SK-N-SH (cell line): ENCODE data around the gene ZBTB7A. TPM values are rescaled to one million over a fixed set of nuclear protein-coding genes. Genes with fewer than 3 reads are reported as not detected.

Source experiments
- CTCF ChIA-PET: fragments of 300-600, 350-600 bp; formaldehyde crosslinking; extraction: SDS; loops from one replicate; lab custom pipeline; 2021; lab: Yijun Ruan, JAX
- POLR2A ChIA-PET: fragments of 350-600 bp; sonication (Branson Sonifier 250); formaldehyde crosslinking; extraction: SDS; loops from one replicate; lab custom pipeline; 2020; ENCODE audit warnings: antibody characterized with exemption, inconsistent platforms; lab: Yijun Ruan, JAX
- DNase-seq: peaks from one replicate; pipeline ENCODE4 v3.0.0; 2012
- H2AFZ ChIP-seq: fragments of 200-600 bp; sonication (generic); 2 replicates; pipeline ENCODE4 v1.8.1; 2016; ENCODE audit warnings: antibody characterized with exemption, mild to moderate bottlenecking, low read depth
- H3F3A ChIP-seq: fragments of 200-600 bp; sonication (generic); replicated peaks from 2 replicates; pipeline ENCODE3; 2016; ENCODE audit warnings: antibody characterized with exemption, mild to moderate bottlenecking; ENCODE audit not compliant: insufficient read depth
- H3K27ac ChIP-seq, 2 experiments: fragments of 200-500 bp in 1 of 2; fragments of 200-600 bp in 1 of 2; sonication (Bioruptor generic) in 1 of 2; sonication (generic), shearing (Covaris generic) in 1 of 2; 2 replicates each; pipeline versions ENCODE4 v1.5.1 to v1.6.1; 2014 to 2016; ENCODE audit warnings: low read depth in 2 of 2, inconsistent platforms in 1 of 2, low read length in 1 of 2, mild to moderate bottlenecking in 1 of 2, mixed read lengths in 1 of 2
- H3K27me3 ChIP-seq: fragments of 200-600 bp; sonication (generic), shearing (Covaris generic); 2 replicates; pipeline ENCODE4 v1.6.1; 2016; ENCODE audit warnings: mixed run types; ENCODE audit not compliant: insufficient read depth
- H3K36me3 ChIP-seq, 2 experiments: fragments of 200-500 bp in 1 of 2; fragments of 200-600 bp in 1 of 2; sonication (Bioruptor generic) in 1 of 2; sonication (generic) in 1 of 2; replicated peaks in 1 of 2; 2 replicates each; pipeline versions ENCODE3 to v1.5.1; 2014 to 2016; ENCODE audit warnings: low read length in 1 of 2, mild to moderate bottlenecking in 1 of 2; ENCODE audit not compliant: insufficient read depth in 2 of 2, control insufficient read depth in 1 of 2
- H3K4me1 ChIP-seq, 2 experiments: fragments of 200-500 bp in 1 of 2; fragments of 200-600 bp in 1 of 2; sonication (Bioruptor generic) in 1 of 2; sonication (generic), shearing (Covaris generic) in 1 of 2; 2 replicates each; pipeline versions ENCODE4 v1.5.1 to v1.6.1; 2014 to 2016; ENCODE audit warnings: low read depth in 1 of 2, low read length in 1 of 2, mixed run types in 1 of 2; ENCODE audit not compliant: insufficient read depth in 2 of 2, control insufficient read depth in 1 of 2
- H3K4me2 ChIP-seq: fragments of 200-600 bp; sonication (generic), shearing (Covaris generic); 2 replicates; pipeline ENCODE4 v1.6.1; 2017; ENCODE audit warnings: mixed run types
- H3K4me3 ChIP-seq, 2 experiments: fragments of 200-500 bp in 1 of 2; fragments of 200-600 bp in 1 of 2; sonication (Bioruptor generic) in 1 of 2; sonication (generic), shearing (Covaris generic) in 1 of 2; 2 replicates each; pipeline versions ENCODE4 v1.5.1 to v1.8.1; 2014 to 2016; ENCODE audit warnings: low read depth in 2 of 2, inconsistent platforms in 1 of 2, low read length in 1 of 2, mild to moderate bottlenecking in 1 of 2, mixed read lengths in 1 of 2, moderate library complexity in 1 of 2
- H3K79me2 ChIP-seq: fragments of 200-600 bp; sonication (generic); 2 replicates; pipeline ENCODE4 v1.8.1; 2017; ENCODE audit warnings: mild to moderate bottlenecking; ENCODE audit not compliant: insufficient read depth
- H3K9ac ChIP-seq: fragments of 200-600 bp; sonication (generic); 2 replicates; pipeline ENCODE4 v1.6.1; 2017; ENCODE audit warnings: mixed run types
- H3K9me2 ChIP-seq: fragments of 200-600 bp; sonication (generic); 2 replicates; pipeline ENCODE4 v1.6.1; 2017; ENCODE audit warnings: mixed run types
- H3K9me3 ChIP-seq: fragments of 200-600 bp; sonication (generic); 2 replicates; pipeline ENCODE4 v1.6.1; 2017; ENCODE audit warnings: mixed run types, mild to moderate bottlenecking, moderate library complexity
- H4K20me1 ChIP-seq: fragments of 200-600 bp; sonication (generic); 2 replicates; pipeline ENCODE4 v1.6.1; 2017; ENCODE audit warnings: mild to moderate bottlenecking, mixed run types; ENCODE audit not compliant: insufficient read depth
- CHD2 ChIP-seq: fragments of 150-350 bp; IDR thresholded peaks from 2 replicates; pipeline ENCODE4 v1.6.1; 2018; ENCODE audit warnings: low read length; ENCODE audit not compliant: partially characterized antibody
- ELF1 ChIP-seq: IDR thresholded peaks from 2 replicates; pipeline ENCODE4 v1.4.0; 2012
- FOXM1 ChIP-seq: IDR thresholded peaks from 2 replicates; pipeline ENCODE4 v1.4.0; 2012; ENCODE audit warnings: low read depth, mild to moderate bottlenecking
- GATA2 ChIP-seq: sonication (generic); formaldehyde crosslinking; IDR thresholded peaks from 2 replicates; pipeline ENCODE4 v1.5.0; 2020; ENCODE audit warnings: mild to moderate bottlenecking, missing genetic modification reagents
- MEF2A ChIP-seq: IDR thresholded peaks from 2 replicates; pipeline ENCODE4 v1.4.0; 2012; ENCODE audit warnings: low read depth, borderline replicate concordance
- NRF1 ChIP-seq: IDR thresholded peaks from 2 replicates; pipeline ENCODE4 v1.6.1; 2012; ENCODE audit warnings: low read depth, mild to moderate bottlenecking, low read length
- RXRA ChIP-seq: IDR thresholded peaks from 2 replicates; pipeline ENCODE4 v1.4.0; 2012; ENCODE audit warnings: low read depth, mild to moderate bottlenecking, borderline replicate concordance
- SIN3A ChIP-seq: IDR thresholded peaks from 2 replicates; pipeline ENCODE4 v1.6.1; 2012; ENCODE audit warnings: low read depth, mild to moderate bottlenecking, low read length, moderate library complexity, borderline replicate concordance
- SMC3 ChIP-seq: IDR thresholded peaks from 2 replicates; pipeline ENCODE4 v1.6.1; 2012; ENCODE audit warnings: low read depth, low read length, improper control_type of control experiment
- TEAD4 ChIP-seq: IDR thresholded peaks from 2 replicates; pipeline ENCODE4 v1.4.0; 2012; ENCODE audit warnings: mild to moderate bottlenecking, borderline replicate concordance; ENCODE audit not compliant: insufficient read depth
- YY1 ChIP-seq: IDR thresholded peaks from 2 replicates; pipeline ENCODE4 v1.4.0; 2012; ENCODE audit warnings: low read depth, mild to moderate bottlenecking
- WGBS: methylation state at CpG from one replicate; pipeline ENCODE4 v1.1.6; 2017; ENCODE audit warnings: low lambda C conversion rate; 5-methylcytosine and 5-hydroxymethylcytosine counted together
- polyA plus RNA-seq, 3 experiments: library from polyadenylated mRNA; depleted of rRNA; stranded (reverse); fragments of >200 nt; gene quantifications; 2 replicates each; pipeline ENCODE4 v1.2.3, GENCODE V29; 2012
- TF ChIP-seq, protein P1 (sequence below): IDR thresholded peaks from 2 replicates; pipeline ENCODE4 v1.4.0; 2012; ENCODE audit warnings: low read depth, borderline replicate concordance
- TF ChIP-seq, protein P2 (sequence below): IDR thresholded peaks from 2 replicates; pipeline ENCODE4 v1.6.1; 2012; ENCODE audit warnings: mild to moderate bottlenecking, low read depth, low read length, moderate library complexity
- TF ChIP-seq, protein P3 (sequence below): fragments of 150-350 bp; IDR thresholded peaks from 2 replicates; pipeline ENCODE4 v1.6.1; 2017; ENCODE audit warnings: antibody characterized with exemption, low read length, low read depth, borderline replicate concordance
- TF ChIP-seq, protein P4 (sequence below): fragments of 200-600 bp; sonication (generic); IDR thresholded peaks from 2 replicates; pipeline ENCODE4 v1.6.1; 2017; ENCODE audit warnings: antibody characterized with exemption, mild to moderate bottlenecking, moderate library complexity
- TF ChIP-seq, protein P5 (sequence below): IDR thresholded peaks from 2 replicates; pipeline ENCODE4 v1.4.0; 2012; ENCODE audit warnings: low read depth

ZBTB7A gene
- polyA plus RNA-seq, 1 of the 3 experiments (the other 2 are of a cell fraction) = 7.4 TPM

DNA sequence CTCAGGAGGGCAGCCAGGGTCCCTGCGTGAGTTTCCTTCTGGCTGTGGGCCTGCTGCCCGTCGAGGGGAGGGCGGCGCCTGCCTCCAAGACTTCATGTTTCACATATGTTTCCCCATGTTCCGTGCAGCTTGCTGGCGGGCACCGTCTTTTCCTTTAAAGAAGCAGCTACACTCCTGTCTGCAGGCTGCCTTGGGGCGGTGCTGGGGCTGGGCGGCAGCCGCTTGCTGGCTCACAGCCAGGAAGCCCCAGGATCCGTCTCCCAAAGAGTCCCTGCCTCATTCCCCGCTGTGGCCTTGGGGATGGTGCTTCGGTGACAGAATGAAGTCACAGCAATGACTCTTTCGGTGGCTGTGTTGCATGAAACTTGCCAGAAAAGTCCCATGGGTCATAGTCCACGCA is 34.3 kb downstream of the ZBTB7A start:
- Histone ChIP-seq H3F3A (no peaks in the 10 kb centered on the region), H4K20me1 (no peaks in the 10 kb centered on the region), H3K9me3 (no peaks in the 10 kb centered on the region), H3K79me2 (no peaks in the 10 kb centered on the region), H3K36me3 (peaks cover 5 to 32% of the 10 kb centered on the region in 2 experiments), H3K4me3 (no peak overlapping the region), H3K4me2 (no peak overlapping the region), H3K9ac (no peak overlapping the region), H3K27me3 (no peaks in the 10 kb centered on the region), H2AFZ (no peak overlapping the region), H3K27ac (no peak overlapping the region), H3K4me1 (no peaks in the 10 kb centered on the region), H3K9me2 (no peaks in the 10 kb centered on the region)
- no peak for TF ChIP-seq MEF2A
- TF ChIP-seq, protein P1, sequence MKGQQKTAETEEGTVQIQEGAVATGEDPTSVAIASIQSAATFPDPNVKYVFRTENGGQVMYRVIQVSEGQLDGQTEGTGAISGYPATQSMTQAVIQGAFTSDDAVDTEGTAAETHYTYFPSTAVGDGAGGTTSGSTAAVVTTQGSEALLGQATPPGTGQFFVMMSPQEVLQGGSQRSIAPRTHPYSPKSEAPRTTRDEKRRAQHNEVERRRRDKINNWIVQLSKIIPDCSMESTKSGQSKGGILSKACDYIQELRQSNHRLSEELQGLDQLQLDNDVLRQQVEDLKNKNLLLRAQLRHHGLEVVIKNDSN = no peak
- no peak for TF ChIP-seq SIN3A
- TF ChIP-seq NRF1 = no peak
- TF ChIP-seq, protein P2, sequence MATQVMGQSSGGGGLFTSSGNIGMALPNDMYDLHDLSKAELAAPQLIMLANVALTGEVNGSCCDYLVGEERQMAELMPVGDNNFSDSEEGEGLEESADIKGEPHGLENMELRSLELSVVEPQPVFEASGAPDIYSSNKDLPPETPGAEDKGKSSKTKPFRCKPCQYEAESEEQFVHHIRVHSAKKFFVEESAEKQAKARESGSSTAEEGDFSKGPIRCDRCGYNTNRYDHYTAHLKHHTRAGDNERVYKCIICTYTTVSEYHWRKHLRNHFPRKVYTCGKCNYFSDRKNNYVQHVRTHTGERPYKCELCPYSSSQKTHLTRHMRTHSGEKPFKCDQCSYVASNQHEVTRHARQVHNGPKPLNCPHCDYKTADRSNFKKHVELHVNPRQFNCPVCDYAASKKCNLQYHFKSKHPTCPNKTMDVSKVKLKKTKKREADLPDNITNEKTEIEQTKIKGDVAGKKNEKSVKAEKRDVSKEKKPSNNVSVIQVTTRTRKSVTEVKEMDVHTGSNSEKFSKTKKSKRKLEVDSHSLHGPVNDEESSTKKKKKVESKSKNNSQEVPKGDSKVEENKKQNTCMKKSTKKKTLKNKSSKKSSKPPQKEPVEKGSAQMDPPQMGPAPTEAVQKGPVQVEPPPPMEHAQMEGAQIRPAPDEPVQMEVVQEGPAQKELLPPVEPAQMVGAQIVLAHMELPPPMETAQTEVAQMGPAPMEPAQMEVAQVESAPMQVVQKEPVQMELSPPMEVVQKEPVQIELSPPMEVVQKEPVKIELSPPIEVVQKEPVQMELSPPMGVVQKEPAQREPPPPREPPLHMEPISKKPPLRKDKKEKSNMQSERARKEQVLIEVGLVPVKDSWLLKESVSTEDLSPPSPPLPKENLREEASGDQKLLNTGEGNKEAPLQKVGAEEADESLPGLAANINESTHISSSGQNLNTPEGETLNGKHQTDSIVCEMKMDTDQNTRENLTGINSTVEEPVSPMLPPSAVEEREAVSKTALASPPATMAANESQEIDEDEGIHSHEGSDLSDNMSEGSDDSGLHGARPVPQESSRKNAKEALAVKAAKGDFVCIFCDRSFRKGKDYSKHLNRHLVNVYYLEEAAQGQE = no peak
- no peak for TF ChIP-seq RXRA
- TF ChIP-seq, protein P3, sequence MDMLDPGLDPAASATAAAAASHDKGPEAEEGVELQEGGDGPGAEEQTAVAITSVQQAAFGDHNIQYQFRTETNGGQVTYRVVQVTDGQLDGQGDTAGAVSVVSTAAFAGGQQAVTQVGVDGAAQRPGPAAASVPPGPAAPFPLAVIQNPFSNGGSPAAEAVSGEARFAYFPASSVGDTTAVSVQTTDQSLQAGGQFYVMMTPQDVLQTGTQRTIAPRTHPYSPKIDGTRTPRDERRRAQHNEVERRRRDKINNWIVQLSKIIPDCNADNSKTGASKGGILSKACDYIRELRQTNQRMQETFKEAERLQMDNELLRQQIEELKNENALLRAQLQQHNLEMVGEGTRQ = no peak
- TF ChIP-seq SMC3 = no peak
- TF ChIP-seq, protein P4, sequence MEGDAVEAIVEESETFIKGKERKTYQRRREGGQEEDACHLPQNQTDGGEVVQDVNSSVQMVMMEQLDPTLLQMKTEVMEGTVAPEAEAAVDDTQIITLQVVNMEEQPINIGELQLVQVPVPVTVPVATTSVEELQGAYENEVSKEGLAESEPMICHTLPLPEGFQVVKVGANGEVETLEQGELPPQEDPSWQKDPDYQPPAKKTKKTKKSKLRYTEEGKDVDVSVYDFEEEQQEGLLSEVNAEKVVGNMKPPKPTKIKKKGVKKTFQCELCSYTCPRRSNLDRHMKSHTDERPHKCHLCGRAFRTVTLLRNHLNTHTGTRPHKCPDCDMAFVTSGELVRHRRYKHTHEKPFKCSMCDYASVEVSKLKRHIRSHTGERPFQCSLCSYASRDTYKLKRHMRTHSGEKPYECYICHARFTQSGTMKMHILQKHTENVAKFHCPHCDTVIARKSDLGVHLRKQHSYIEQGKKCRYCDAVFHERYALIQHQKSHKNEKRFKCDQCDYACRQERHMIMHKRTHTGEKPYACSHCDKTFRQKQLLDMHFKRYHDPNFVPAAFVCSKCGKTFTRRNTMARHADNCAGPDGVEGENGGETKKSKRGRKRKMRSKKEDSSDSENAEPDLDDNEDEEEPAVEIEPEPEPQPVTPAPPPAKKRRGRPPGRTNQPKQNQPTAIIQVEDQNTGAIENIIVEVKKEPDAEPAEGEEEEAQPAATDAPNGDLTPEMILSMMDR = no peak
- CTCF ChIA-PET = no interaction called here
- WGBS = 92% methylated on average over 13 of the region's 16 CpGs
- POLR2A ChIA-PET = no interaction called here
- no peak for DNase-seq

DNA sequence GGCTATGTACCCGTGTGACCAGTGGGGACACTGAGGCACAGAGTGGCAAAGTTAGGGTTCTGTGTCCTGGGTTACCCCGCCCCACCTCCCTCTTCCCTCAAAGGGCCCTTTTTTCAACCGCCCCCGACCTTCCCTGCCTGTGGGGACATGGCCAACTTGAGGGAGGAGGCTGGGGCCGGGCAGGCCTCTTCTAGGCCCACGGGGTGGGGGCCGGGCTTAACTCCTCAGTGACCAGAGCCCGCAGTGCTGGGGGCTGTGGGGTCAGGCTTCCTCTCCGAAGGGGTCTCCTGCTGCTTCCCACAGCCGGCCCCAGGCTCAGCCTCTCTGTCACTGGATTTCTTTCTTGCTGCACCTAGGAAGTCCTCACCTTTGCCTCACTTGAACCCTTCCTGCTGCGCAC is 35.3 kb downstream of the ZBTB7A start:
- peaks cover 1 to 31% of the 10 kb centered on the region in 2 experiments for H3K36me3 ChIP-seq
- no peaks in the 10 kb centered on the region for H3K4me1 ChIP-seq
- POLR2A ChIA-PET = no interaction called here
- H3K9me3 ChIP-seq = no peaks in the 10 kb centered on the region
- H3K9me2 ChIP-seq = no peaks in the 10 kb centered on the region
- DNase-seq = no peak
- TF ChIP-seq, protein P5, sequence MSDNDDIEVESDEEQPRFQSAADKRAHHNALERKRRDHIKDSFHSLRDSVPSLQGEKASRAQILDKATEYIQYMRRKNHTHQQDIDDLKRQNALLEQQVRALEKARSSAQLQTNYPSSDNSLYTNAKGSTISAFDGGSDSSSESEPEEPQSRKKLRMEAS = no peak
- TF ChIP-seq SIN3A = no peak
- no peak for TF ChIP-seq CHD2
- no peak for TF ChIP-seq TEAD4
- no peak for TF ChIP-seq GATA2 (CRISPR knock-in tag)
- no peak for TF ChIP-seq YY1
- no peak for TF ChIP-seq FOXM1
- TF ChIP-seq ELF1 = no peak
- TF ChIP-seq, protein P4 = no peak
- 95% methylated on average over 4 of the region's 11 CpGs for WGBS
- H3K79me2 ChIP-seq = no peaks in the 10 kb centered on the region; the same call in 1 of the 2 replicates
- no peaks in the 10 kb centered on the region for H4K20me1 ChIP-seq
- H3K4me3 ChIP-seq = no peak overlapping the region
- no peak overlapping the region for H3K9ac ChIP-seq
- no peaks in the 10 kb centered on the region for H3F3A ChIP-seq
- CTCF ChIA-PET = no interaction called here
- no peaks in the 10 kb centered on the region for H3K27me3 ChIP-seq
- H3K4me2 ChIP-seq = no peak overlapping the region
- no peak overlapping the region for H3K27ac ChIP-seq
- H2AFZ ChIP-seq = no peak overlapping the region
